Activated T-helper 1 cell treated with anti-CD3 and anti-CD28 coated beads, Interleukin-12 subunit alpha, Interleukin-12 subunit beta, Interleukin-2, Interleukin-4 antibody, amounts not matched to agents 30 ng/mL and 10 ng/mL and 1 ng/mL, durations not matched to agents 14 hours and 24 hours and 36 hours (primary cell): ENCODE data around the gene CDCP1. TPM values are rescaled to one million over a fixed set of nuclear protein-coding genes. Genes with fewer than 3 reads are reported as not detected.

Experiments used
- DNase-seq: peaks from one replicate; pipeline ENCODE4 v3.0.0; 2021; ENCODE audit warnings: low spot score
- H3K27ac Mint-ChIP-seq: one replicate; pipeline ENCODE4 v1.8.0; 2021; ENCODE audit warnings: mild to moderate bottlenecking, mixed read lengths
- H3K27me3 Mint-ChIP-seq: one replicate; pipeline ENCODE4 v1.8.0; 2022; ENCODE audit warnings: mild to moderate bottlenecking, moderate library complexity, mixed read lengths; ENCODE audit not compliant: insufficient read depth
- H3K36me3 Mint-ChIP-seq: one replicate; pipeline ENCODE4 v1.8.0; 2021; ENCODE audit warnings: low read depth, mixed read lengths
- H3K4me1 Mint-ChIP-seq: one replicate; pipeline ENCODE4 v1.8.0; 2021; ENCODE audit warnings: low read depth, mixed read lengths
- H3K4me3 Mint-ChIP-seq: one replicate; pipeline ENCODE4 v1.8.0; 2021; ENCODE audit warnings: mild to moderate bottlenecking, moderate library complexity, mixed read lengths
- H3K9me3 Mint-ChIP-seq: one replicate; pipeline ENCODE4 v1.8.0; 2021; ENCODE audit warnings: mixed read lengths
- intact Hi-C: fragments of 100-400 bp; cut with micrococcal nuclease; formaldehyde crosslinking; loops from one replicate; pipeline ENCODE4 v1.15.1; 2024
- total RNA-seq: library from RNA; stranded (reverse); gene quantifications from 2 replicates; pipeline ENCODE4 v1.2.3, GENCODE V29; 2022

CDCP1 gene
- total RNA-seq, 1 donor from 2014 or later, result 1.2 TPM

- no peak overlapping the region for H3K4me3 Mint-ChIP-seq
- no peak overlapping the region for H3K27ac Mint-ChIP-seq
- intact Hi-C loops, result no loop called here
- peaks cover 53% of the 10 kb centered on the region for H3K27me3 Mint-ChIP-seq
- no peaks in the 10 kb centered on the region for H3K36me3 Mint-ChIP-seq
- no peaks in the 10 kb centered on the region for H3K9me3 Mint-ChIP-seq
- no peak for DNase-seq
- H3K4me1 Mint-ChIP-seq, result peaks cover 18% of the 10 kb centered on the region
These were observed 48.8 kb downstream of the CDCP1 start for GRCh38 chr3:45097296-45097883.

GRCh38 chr3:45095916-45096526, 50.2 kb downstream of the CDCP1 start:
- H3K27ac Mint-ChIP-seq, result no peak overlapping the region
- no peak overlapping the region for H3K4me3 Mint-ChIP-seq
- peaks cover 52% of the 10 kb centered on the region for H3K27me3 Mint-ChIP-seq
- no peak for DNase-seq
- H3K36me3 Mint-ChIP-seq, result no peaks in the 10 kb centered on the region
- no peaks in the 10 kb centered on the region for H3K9me3 Mint-ChIP-seq
- peaks cover 14% of the 10 kb centered on the region for H3K4me1 Mint-ChIP-seq
- intact Hi-C loops, result no loop called here

GRCh38 chr3:45093176-45093575, 53.0 kb downstream of the CDCP1 start:
- Mint-ChIP-seq H3K27me3 (peaks cover 41% of the 10 kb centered on the region), H3K4me1 (peaks cover 10% of the 10 kb centered on the region), H3K4me3 (no peak overlapping the region), H3K27ac (no peak overlapping the region), H3K9me3 (peaks cover 6% of the 10 kb centered on the region), H3K36me3 (no peaks in the 10 kb centered on the region)
- intact Hi-C loops, result no loop called here
- DNase-seq, result no peak

GRCh38 chr3:45092132-45093031, 53.8 kb downstream of the CDCP1 start:
- no peak for DNase-seq
- peaks cover 6% of the 10 kb centered on the region for H3K9me3 Mint-ChIP-seq
- H3K27ac Mint-ChIP-seq, result no peak overlapping the region
- H3K4me1 Mint-ChIP-seq, result peaks cover 10% of the 10 kb centered on the region
- intact Hi-C loops, result no loop called here
- peaks cover 36% of the 10 kb centered on the region for H3K27me3 Mint-ChIP-seq
- H3K36me3 Mint-ChIP-seq, result no peaks in the 10 kb centered on the region
- no peak overlapping the region for H3K4me3 Mint-ChIP-seq

GRCh38 chr3:45090855-45091254, 55.3 kb downstream of the CDCP1 start:
- DNase-seq, result no peak
- Mint-ChIP-seq H3K36me3 (no peaks in the 10 kb centered on the region), H3K27me3 (peaks cover 31% of the 10 kb centered on the region), H3K9me3 (peaks cover 6% of the 10 kb centered on the region), H3K27ac (no peak overlapping the region), H3K4me1 (peaks cover 10% of the 10 kb centered on the region), H3K4me3 (no peak overlapping the region)
- intact Hi-C loops, result no loop called here

GRCh38 chr3:45088543-45089358, 57.4 kb downstream of the CDCP1 start:
- peaks cover 31% of the 10 kb centered on the region for H3K27me3 Mint-ChIP-seq
- H3K4me1 Mint-ChIP-seq, result peaks cover 4% of the 10 kb centered on the region
- H3K9me3 Mint-ChIP-seq, result peaks cover 6% of the 10 kb centered on the region
- no peak overlapping the region for H3K27ac Mint-ChIP-seq
- H3K36me3 Mint-ChIP-seq, result no peaks in the 10 kb centered on the region
- intact Hi-C loops, result no loop called here
- DNase-seq, result no peak
- H3K4me3 Mint-ChIP-seq, result no peak overlapping the region

GRCh38 chr3:45087155-45087554, 59.0 kb downstream of the CDCP1 start:
- H3K9me3 Mint-ChIP-seq, result peaks cover 6% of the 10 kb centered on the region
- peaks cover 4% of the 10 kb centered on the region for H3K4me1 Mint-ChIP-seq
- intact Hi-C loops, result no loop called here
- H3K36me3 Mint-ChIP-seq, result no peaks in the 10 kb centered on the region
- no peak overlapping the region for H3K4me3 Mint-ChIP-seq
- peak overlapping the region; percentile 9 for H3K27ac Mint-ChIP-seq
- peaks cover 28% of the 10 kb centered on the region for H3K27me3 Mint-ChIP-seq
- DNase-seq, result no peak

- H3K4me3 Mint-ChIP-seq, result no peak overlapping the region
- intact Hi-C loops, result no loop called here
- DNase-seq, result no peak
- peaks cover 28% of the 10 kb centered on the region for H3K27me3 Mint-ChIP-seq
- no peaks in the 10 kb centered on the region for H3K9me3 Mint-ChIP-seq
- H3K4me1 Mint-ChIP-seq, result peaks cover 4% of the 10 kb centered on the region
- H3K36me3 Mint-ChIP-seq, result no peaks in the 10 kb centered on the region
- no peak overlapping the region for H3K27ac Mint-ChIP-seq
These were observed 61.1 kb downstream of the CDCP1 start for GRCh38 chr3:45084820-45085816.

- no peak overlapping the region for H3K4me3 Mint-ChIP-seq
- no peak for DNase-seq
- H3K4me1 Mint-ChIP-seq, result peaks cover 4% of the 10 kb centered on the region
- no peak overlapping the region for H3K27ac Mint-ChIP-seq
- no peaks in the 10 kb centered on the region for H3K36me3 Mint-ChIP-seq
- intact Hi-C loops, result no loop called here
- no peaks in the 10 kb centered on the region for H3K9me3 Mint-ChIP-seq
- H3K27me3 Mint-ChIP-seq, result peaks cover 25% of the 10 kb centered on the region
These were observed 61.8 kb downstream of the CDCP1 start for GRCh38 chr3:45084361-45084760.

- no peaks in the 10 kb centered on the region for H3K36me3 Mint-ChIP-seq
- H3K27me3 Mint-ChIP-seq, result peaks cover 25% of the 10 kb centered on the region
- H3K4me1 Mint-ChIP-seq, result no peaks in the 10 kb centered on the region
- H3K9me3 Mint-ChIP-seq, result no peaks in the 10 kb centered on the region
- DNase-seq, result no peak
- H3K27ac Mint-ChIP-seq, result no peak overlapping the region
- intact Hi-C loops, result no loop called here
- no peak overlapping the region for H3K4me3 Mint-ChIP-seq
These were observed 63.2 kb downstream of the CDCP1 start for GRCh38 chr3:45083023-45083422.

- Mint-ChIP-seq H3K4me1 (no peaks in the 10 kb centered on the region), H3K36me3 (no peaks in the 10 kb centered on the region), H3K9me3 (no peaks in the 10 kb centered on the region), H3K27ac (no peak overlapping the region), H3K4me3 (no peak overlapping the region), H3K27me3 (peaks cover 23% of the 10 kb centered on the region)
- DNase-seq, result no peak
- intact Hi-C loops, result no loop called here
These were observed 64.0 kb downstream of the CDCP1 start for GRCh38 chr3:45082142-45082538.
